Measurements from ENCODE around the gene SLC16A1. TPM values are rescaled to one million over a fixed set of nuclear protein-coding genes. Genes with fewer than 3 reads are reported as not detected.

Gene SLC16A1, protein sequence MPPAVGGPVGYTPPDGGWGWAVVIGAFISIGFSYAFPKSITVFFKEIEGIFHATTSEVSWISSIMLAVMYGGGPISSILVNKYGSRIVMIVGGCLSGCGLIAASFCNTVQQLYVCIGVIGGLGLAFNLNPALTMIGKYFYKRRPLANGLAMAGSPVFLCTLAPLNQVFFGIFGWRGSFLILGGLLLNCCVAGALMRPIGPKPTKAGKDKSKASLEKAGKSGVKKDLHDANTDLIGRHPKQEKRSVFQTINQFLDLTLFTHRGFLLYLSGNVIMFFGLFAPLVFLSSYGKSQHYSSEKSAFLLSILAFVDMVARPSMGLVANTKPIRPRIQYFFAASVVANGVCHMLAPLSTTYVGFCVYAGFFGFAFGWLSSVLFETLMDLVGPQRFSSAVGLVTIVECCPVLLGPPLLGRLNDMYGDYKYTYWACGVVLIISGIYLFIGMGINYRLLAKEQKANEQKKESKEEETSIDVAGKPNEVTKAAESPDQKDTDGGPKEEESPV
- total RNA-seq, result 48.8 TPM

DNA sequence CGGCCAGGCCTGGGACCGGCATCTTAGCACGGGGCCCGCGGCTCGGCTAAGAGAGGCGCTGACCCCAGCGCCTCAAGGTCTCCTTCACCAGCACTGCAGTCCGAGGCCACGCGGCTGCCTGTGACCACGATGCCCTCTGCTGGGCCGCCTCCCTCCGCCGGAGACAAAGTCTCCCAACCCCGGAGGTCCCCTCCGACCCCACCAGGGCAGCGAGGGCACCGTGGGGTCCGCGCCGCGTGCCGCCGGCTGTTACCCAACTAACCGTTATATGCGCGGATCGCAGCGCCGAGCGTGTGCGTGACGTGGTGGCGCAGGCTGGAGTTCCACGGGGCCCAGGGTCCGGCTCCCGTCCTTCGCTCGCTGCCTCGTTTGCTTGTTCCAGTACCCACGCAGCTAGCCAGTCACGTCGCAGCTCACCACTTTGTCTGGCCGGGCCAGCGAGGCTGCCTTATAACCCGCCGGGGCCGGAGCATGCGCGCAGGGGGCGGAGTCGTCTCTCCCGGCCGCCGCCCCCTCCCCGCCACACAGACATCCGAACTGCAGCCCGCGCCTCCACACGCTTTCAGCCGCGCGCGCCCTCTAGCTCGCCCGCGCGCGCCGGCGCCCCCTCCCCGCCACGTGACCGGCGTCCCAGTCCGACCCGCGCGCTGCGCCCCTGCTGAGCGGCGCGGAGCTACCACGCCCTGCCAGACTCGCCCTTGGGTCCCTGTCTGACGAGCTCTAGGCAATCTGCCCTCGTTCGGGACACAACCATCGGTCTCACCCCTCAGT is at the start of gene SLC16A1:
Gene SLC16A1 (minus strand): TSS at position 424 of the 771 bp plus-strand sequence. CDS start 26,888 bp downstream, outside the sequence.

Small RNAs within 50 kb of the gene (small RNA-seq; reads per million reads assigned to genes)
- gene AL390729.2 (ENCODE audit: low replicate concordance), result not detected

Other genes with a start within 250 kb of the SLC16A1 start
- gene RHOC, start 249.1 kb downstream of the SLC16A1 start, total RNA-seq, result 145 TPM
- 2.3 TPM for gene PPM1J, start 240.9 kb downstream of the SLC16A1 start, total RNA-seq
- gene LRIG2, start 117.0 kb upstream of the SLC16A1 start, total RNA-seq, result 39.4 TPM